ENCODE results near the gene MORC1.
A peak's percentile ranks its signal among the peaks of the same experiment; 100 is the strongest.
"Not testable (repeated sequence)": the region's sequence is repeated elsewhere in the genome, so short reads cannot be mapped to it uniquely, and the experiment has no call there.

The MORC1 gene

GRCh38 chr3:109095166-109095565, 22.8 kb downstream of the MORC1 start:
- DNase-seq = no peak

- no peak for DNase-seq
Measured at GRCh38 chr3:109093561-109093960, 24.4 kb downstream of the MORC1 start.

DNA sequence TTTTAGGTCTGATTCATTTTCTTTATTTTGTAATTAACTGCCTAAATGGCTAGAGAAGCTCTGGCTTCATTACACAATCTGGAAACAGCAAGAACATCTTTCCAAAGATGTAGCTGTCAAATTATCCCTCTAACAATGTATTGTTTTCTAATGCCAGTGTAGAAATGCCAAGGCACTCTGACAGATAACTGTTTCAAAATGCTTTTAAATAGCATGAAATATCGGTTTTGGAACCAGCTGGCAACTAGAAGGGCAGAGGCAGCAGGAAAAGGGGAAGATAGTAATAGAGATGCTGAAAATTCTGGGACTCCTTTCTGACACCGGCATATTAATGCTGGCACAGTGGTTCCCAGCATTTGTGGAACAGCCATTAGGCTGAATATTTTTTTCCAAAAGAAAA, 26.1 kb downstream of the MORC1 start:
- no peak for DNase-seq

DNA sequence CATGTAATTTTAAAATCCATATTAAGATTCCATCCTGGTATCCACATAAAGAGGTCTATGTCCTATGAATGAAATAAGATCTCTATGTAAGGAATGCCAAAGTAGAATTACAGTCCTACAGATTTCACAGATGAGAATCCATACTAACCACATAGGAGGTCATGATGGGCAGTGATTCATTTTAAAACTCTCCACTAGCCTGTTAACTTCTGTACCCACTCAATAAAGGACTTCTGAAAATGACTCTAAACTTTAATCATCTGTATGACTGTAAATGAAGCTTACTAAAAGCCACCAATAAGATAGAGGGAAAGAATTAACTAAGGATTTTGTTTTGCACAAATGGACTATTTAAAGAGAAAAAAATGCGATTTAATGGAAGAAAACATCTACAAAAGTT, 28.7 kb downstream of the MORC1 start:
- DNase-seq = no peak

GRCh38 chr3:109081746-109082510, 36.0 kb downstream of the MORC1 start:
- no peak for DNase-seq

DNA sequence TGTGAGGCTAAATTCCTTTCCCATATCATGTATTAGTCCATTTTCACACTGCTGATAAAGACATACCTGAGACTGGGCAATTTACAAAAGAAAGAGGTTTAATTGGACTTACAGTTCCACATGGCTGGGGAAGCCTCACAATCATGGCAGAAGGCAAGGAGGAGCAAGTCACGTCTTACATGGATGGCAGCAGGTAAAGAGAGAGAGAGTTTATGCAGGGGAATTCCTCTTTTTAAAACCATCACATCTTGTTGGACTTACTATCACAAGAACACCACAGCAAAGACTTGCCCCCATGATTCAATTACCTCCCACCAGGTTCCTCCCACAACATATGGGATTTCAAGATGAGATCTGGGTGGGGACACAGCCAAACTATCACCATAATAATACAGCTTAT, 37.8 kb downstream of the MORC1 start:
- DNase-seq = not testable (repeated sequence)

DNA sequence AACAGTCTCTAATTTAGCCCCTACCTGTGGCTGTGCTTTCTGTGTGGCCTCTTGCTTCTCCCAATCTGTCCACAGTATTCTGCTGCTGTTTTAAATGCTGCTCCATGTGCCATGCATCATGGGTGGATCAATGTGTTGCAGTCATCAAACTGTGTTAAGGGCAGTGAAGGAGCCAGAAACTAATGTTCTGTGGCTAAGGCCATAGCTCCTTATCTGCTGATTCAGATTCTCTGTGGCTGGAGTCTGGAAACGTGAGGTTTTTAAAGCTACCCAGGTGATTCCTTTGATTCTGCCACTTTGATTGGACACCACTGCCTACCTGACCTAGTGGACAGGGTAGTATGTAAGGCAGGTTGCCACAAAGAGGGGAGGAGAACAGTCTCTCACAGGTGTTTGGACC, 44.8 kb downstream of the MORC1 start:
- no peak for DNase-seq

DNA sequence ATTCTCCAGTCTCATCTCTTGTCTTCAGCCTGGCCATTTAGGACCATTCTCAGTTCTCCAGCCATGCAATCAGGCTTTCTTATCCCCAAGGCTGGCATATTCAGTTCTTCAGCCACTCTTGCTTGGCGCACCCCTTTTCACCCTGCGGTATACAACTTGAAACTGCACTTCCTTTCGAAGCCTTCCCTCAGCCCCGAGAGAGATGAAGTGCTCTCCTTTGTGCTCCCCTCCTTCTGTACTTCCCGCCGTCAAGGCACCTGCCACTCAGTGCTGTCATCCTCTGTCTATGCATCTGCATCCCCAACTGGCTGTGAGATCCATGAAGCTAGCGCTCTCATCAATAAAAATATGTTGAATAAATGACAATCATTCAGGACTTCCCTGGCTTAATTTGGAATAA, 45.7 kb downstream of the MORC1 start:
- no peak for DNase-seq

- no peak for DNase-seq
Measured at GRCh38 chr3:109071350-109072142, 46.4 kb downstream of the MORC1 start.

GRCh38 chr3:109070211-109070610, 47.7 kb downstream of the MORC1 start:
- no peak for DNase-seq

- DNase-seq = no peak
Measured at GRCh38 chr3:109066864-109067263, 51.1 kb downstream of the MORC1 start.

DNA sequence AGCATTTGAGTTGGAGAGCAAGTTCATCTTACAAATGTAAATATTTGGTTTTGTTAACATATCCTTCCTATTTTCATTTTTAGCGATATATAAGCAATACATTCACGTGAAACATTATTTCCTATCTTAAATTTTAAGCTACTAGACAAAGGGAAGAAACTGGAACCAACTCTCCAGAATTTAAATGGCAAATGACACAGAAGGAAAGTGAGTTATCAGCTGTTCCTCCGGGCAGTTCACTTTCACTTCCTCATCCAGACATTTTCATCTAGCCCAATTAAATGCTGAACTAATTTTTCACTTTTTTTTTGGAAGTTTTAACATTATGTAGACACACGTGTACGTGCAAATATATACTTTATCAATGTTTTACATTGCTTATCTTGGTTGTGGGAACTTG, 58.7 kb downstream of the MORC1 start:
- no peak for DNase-seq

DNA sequence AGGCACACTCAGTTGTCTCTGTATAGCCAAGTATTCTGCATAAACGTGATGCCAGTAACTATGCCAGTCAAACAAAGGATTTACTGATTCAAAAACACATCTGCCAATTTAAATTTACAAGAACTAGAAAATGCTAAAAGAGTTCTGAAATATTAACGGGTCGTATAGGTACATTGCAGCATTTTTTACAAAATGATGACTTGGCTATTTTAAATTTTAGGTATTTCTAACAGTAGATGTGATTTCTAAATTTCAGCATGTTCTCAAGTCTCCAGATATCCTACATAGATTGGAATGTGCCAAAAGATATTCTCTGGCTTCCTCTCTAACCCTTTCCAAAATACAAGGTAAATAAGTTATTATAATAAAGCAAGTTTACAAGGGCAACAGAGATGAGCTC, 60.3 kb downstream of the MORC1 start:
- DNase-seq = no peak

GRCh38 chr3:109057056-109057455, 60.9 kb downstream of the MORC1 start:
- DNase-seq = no peak

GRCh38 chr3:109050591-109051167, 67.3 kb downstream of the MORC1 start:
- peak; percentile 6 for DNase-seq

- no peak for DNase-seq
Measured at GRCh38 chr3:109047366-109047765, 70.6 kb downstream of the MORC1 start.

GRCh38 chr3:109045271-109046040, 72.5 kb downstream of the MORC1 start:
- DNase-seq = no peak

DNA sequence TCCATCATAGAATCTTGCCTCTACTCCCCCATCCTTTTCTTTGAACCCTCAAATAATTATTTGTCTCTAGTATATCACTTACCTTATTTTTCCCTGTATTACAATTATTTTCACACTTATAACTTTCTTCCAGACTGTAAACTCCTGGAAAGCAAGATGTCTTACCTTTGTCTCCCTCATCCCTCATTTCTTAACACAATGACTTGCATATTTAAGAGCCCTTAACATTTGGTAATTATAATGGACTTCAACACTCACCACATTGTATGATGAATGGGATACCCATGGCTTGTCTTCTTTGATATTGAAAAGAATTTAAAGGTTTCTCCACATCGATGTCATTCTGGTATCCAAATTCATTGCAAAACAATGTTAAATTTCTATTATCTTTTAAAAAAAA, 82.9 kb downstream of the MORC1 start:
- no peak for DNase-seq

DNA sequence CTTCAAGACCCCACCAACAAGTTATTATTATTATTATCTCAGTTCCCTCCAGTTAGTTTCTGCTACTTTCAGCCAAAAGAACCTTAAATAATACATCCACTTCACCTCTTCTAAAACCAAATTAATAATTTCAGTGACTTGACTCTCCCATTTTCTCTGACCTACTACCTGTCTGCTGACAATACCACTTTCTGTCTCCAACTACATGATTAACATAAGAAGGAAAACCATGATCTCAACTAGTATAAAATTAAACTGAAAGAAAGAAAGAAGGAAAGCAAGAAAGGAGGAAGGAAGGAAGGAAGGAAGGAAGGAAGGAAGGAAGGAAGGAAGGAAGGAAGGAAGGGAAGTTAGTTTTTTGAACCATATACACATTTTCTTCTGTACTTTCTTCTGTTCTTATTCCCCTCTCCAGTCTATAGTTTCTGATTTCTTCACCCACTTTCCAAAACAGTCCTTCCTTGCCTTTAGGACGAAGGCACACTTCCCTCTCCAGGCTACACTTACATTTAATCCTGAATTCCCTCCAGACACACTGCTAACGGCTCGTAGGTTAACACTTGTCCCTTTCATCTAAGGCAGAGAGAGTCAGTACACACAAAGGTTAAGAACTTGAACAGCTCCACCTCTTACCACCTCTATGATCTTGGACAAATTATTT, 84.8 kb downstream of the MORC1 start:
- no peak for DNase-seq

- DNase-seq = no peak
Measured at GRCh38 chr3:109028753-109029152, 89.2 kb downstream of the MORC1 start.

DNA sequence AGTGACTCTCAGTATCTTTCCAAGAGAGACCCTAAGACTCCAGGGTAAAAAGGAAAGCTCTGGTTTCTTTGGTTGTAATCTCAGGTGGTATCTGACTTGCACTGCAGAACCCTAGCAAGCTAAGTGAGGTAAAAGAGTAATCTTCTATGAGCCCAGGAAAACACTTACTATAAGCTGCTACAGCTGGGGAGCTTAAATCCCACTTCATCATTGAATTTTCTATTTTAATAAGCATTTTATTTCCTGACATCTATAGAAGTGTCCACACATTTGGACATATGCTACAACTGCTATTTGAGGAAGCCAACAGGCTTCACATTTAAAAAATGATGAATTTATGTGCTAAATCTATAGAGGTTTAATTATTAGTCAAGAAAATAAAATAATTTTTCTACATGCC, 91.1 kb downstream of the MORC1 start:
- DNase-seq = no peak

DNA sequence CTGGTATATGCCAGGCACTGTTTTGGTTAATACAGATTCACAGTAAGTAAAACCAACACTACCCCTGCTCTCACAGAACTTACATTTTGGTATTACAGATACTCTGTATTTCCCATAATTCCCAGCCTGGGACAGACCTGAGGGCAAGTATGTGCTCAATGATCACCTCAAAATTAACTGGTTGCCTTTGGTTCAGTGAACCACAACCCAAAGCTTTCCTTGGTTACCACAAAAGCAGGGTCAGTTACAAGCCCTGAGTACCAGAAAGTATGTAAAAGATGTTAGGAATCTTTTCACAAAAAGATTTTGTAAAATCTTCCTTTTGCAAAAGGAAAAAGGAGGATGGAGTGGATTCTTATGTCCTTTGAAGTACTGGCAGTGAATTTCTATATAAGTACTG, 92.0 kb downstream of the MORC1 start:
- no peak for DNase-seq

Data from NCI-H1436 treated with DMSO at 0.1 percent for 48 hours (cell line).